ENCODE results near the gene GFOD2.

Gene GFOD2

GRCh38 chr16:67672739-67673662 is 46.1 kb downstream of the GFOD2 start:
- DNase-seq (ENCODE audit: low read depth, low spot score), result peak; percentile 44

DNA sequence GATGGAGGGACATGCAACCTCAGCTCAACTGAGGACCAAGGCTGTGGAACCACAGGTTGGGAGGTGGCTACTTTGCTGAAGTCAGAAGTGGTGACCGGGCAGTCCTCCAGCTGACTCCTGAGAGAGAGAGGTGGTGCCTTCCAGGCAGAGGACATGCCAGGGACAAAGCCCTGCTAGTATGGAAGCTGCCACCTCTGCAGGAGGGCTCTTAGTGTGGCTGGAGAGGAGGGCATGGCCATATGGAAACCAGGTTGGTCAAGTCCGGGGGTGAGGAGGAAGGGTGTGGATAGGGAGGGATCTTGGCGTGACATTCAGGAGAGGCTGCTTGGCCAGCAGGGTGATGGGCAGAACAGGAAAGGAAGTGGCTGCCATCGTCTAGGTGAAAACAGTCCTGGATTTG is 46.8 kb downstream of the GFOD2 start:
- no peak for DNase-seq (ENCODE audit: low read depth, low spot score)

DNA sequence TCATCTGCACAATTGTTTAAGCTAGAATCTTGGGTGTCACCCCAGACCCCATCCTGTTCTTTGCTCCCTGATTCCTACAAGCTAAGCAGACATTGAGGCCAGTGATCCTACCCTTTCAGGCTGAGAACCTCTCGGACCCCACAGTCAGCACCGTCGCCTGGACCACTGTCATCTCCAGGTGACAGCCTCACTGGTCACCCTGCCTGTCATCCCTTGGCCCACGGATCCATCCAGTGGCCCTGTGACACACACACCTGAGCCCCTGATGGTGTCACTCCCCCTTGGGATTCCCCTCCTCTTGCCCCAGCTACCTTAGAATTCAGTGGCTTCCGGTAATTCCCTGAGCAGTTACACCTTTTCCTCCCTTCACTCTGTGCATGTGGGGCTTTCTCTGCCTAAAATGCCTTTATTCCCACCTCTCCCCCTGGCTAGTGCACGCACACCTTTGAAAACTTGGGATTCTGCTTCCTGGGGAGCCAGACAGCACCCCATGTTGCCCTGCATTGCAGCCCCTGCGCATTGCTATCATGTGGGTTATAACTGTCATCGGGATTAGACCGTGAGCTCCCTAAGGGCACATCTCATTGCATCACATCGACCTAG is 49.5 kb downstream of the GFOD2 start:
- no peak for DNase-seq (ENCODE audit: low read depth, low spot score)

GRCh38 chr16:67668495-67669157 is 50.5 kb downstream of the GFOD2 start:
- DNase-seq (ENCODE audit: low read depth, low spot score), result no peak

DNA sequence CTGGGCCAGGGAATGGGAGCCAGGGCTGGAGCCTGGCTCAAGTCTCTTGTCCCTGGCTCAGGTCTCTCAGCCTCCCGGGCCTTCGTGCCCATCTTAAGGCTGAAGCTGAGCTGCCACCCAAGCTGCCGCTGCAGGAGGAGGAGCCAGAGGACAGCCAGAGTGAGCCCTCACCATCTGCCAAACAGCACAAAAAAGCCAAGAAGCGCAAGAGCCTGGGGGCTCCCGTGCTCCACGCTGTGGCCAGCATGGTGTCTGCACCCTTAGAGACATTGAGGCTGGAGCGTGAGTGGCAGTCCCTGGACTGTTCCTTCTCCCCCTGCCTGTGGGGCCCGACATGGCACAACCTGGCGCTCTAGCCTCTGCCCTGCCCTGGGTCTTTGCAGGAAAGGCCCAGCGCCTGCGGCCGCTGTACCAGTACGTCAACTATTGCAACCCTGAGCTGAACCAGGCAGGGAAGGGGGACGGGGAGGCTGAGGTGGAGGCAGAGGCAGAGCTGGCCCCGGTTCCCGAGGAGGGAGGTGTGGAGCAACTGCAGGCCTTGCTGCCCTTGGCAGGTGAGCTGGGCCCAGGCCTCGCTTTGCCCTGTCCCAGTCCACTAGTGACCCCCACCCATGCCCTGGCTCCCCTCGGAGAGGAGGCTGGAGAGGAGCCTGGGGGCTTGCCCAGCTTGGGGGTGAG is 51.2 kb downstream of the GFOD2 start:
- peak; percentile 53 for DNase-seq (ENCODE audit: low read depth, low spot score)

DNA sequence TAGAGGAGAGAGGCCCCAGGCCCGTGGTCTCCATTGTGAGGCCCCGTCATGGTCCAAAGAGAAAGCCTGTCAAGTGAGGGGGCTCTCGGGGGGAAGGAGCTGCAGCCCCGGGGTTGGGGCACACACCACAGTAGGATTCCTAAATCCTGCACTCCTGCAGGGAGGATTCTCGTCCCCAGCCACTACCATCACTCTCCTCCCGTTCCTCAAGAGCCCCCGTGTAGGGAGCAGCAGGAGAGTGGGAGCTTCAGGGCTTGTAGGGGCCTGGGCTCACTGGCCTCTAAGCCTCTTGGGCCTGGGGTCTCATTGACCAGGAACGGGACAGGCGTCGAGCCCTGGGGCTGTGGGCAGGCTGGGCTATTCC is 51.7 kb downstream of the GFOD2 start:
- DNase-seq (ENCODE audit: low read depth, low spot score), result no peak

GRCh38 chr16:67666559-67667452 is 52.3 kb downstream of the GFOD2 start, which contains the start of the genes C16orf86 and ENKD1:
Gene C16orf86, plus strand, starts transcription at chr16:67666814. Its CDS starts 157 bp downstream, at chr16:67666971.
Gene ENKD1, minus strand, starts transcription at chr16:67666750. Its CDS starts 308 bp downstream, at chr16:67666442.
- DNase-seq (ENCODE audit: low read depth, low spot score), result no peak

GRCh38 chr16:67666032-67666551 is 53.0 kb downstream of the GFOD2 start:
- no peak for DNase-seq (ENCODE audit: low read depth, low spot score)

DNA sequence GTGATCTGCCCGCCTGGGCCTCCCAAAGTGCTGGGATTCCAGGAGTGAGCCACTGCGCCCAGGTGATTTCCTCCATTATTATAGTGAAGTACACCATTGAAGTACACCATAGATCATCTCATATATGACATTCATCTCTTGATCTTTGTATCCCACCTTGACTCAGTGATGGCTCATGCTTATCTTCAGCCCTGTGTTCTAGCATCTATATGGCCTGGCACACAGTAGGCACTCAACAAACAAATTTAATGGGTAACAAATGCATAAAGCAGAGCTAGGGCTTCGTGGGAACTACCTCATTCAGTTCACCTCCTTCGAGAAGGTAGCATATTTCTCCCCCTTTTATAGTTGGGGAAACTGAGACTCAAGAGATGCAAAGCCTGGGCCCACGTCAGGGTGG is 53.5 kb downstream of the GFOD2 start:
- no peak for DNase-seq (ENCODE audit: low read depth, low spot score)

GRCh38 chr16:67664871-67665270 is 54.2 kb downstream of the GFOD2 start:
- DNase-seq (ENCODE audit: low read depth, low spot score), result no peak

DNA sequence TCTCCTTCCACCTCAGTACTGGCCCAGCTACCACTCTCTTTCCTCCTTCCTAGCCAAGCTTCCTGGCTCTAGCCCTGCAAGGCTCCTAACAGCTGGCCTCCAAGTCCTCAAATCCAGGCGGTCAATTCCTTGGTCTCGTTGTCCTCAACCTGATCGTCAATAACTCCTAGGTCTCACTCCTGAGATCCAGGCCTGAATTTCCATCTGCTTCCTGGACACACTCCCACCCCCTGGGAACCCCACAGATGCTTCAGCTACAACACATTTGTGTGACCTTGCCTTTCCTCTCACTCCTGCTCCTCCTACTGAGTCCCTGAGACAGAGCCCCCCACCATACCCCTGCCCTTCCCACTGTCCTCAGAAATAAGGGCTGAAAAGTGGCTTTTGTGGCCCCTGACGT is 54.9 kb downstream of the GFOD2 start:
- DNase-seq (ENCODE audit: low read depth, low spot score), result no peak

DNA sequence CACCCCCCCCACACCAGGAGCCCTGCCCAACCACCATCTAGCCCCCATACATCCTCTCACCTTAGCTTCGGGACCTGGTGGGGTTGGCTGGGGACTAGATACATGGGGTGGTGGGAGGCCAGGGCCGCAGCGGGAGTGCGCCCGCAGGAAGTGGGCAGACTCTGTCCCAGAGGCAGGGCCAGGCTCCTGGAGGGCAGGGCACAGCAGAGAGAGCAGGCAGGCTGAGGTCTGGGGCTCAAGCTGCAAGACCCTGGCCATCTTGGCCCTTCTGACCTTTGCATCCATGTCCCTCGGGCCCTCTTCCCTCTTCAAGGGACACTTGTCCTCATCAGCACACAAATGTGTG is 55.3 kb downstream of the GFOD2 start:
- DNase-seq (ENCODE audit: low read depth, low spot score), result no peak

DNA sequence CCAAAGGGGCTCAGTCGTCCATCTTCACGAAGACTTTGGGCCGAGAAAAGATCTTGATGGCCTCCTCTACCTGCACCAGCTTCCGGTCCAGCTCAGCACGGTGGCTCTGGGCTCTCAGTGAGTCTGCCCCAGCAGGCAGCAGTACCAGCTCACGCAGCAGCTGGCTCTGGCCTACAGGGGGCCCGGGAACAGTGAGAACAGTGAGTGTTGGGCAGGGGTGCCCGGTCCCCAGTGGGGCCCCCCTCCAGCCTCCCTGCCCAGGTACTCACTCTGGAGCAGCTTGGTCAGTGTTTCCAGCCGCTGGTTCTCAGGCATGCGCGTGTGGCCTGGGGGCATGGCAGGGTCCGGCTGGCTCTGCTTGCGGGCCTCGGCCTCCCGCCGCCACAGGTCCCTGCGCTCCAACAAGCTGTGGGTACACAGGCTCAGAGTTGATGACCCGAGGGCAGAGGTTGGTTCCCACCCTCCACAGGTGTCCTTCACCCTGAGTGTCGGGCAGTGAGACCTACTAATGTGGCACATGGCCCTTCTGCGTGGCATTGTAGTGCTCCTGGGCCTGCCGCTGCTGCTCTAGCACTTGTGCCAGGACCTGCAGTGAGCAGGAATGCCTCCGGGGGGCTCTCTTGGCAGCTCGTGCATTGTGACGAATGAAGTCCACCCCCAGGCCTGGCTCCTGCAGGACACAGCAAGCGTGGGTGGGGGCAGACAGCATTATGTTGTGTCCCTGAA is 55.8 kb downstream of the GFOD2 start:
- no peak for DNase-seq (ENCODE audit: low read depth, low spot score)

DNA sequence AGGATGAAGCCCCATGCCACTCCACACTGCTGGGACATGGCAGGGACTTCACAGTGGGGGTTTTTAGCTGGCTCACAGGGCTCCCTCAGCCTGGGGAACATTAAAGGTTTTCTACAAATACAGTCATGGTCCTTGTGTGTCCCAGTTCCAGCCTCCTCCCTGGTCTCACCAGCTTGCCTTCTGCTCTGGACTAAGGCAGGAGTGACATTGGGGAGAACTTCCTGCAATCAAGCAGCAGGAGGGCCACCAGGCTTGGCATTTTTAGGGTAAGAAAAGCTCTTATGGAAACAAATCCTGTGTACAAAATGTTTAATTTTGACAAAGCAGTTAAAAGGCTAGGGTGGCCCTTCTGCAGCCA is 56.5 kb downstream of the GFOD2 start:
- no peak for DNase-seq (ENCODE audit: low read depth, low spot score)

DNA sequence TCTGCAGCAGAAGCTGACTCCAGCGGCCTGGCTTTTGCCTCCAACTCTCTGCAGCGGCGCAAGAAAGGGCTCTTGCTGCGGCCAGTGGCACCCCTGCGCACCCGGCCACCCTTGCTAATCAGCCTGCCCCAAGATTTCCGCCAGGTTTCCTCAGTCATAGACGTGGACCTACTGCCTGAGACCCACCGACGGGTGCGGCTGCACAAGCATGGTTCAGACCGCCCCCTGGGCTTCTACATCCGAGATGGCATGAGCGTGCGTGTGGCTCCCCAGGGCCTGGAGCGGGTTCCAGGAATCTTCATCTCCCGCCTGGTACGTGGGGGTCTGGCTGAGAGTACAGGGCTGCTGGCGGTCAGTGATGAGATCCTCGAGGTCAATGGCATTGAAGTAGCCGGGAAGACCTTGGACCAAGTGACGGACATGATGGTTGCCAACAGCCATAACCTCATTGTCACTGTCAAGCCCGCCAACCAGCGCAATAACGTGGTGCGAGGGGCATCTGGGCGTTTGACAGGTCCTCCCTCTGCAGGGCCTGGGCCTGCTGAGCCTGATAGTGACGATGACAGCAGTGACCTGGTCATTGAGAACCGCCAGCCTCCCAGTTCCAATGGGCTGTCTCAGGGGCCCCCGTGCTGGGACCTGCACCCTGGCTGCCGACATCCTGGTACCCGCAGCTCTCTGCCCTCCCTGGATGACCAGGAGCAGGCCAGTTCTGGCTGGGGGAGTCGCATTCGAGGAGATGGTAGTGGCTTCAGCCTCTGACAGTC is 57.0 kb downstream of the GFOD2 start:
- DNase-seq (ENCODE audit: low read depth, low spot score), result no peak

DNA sequence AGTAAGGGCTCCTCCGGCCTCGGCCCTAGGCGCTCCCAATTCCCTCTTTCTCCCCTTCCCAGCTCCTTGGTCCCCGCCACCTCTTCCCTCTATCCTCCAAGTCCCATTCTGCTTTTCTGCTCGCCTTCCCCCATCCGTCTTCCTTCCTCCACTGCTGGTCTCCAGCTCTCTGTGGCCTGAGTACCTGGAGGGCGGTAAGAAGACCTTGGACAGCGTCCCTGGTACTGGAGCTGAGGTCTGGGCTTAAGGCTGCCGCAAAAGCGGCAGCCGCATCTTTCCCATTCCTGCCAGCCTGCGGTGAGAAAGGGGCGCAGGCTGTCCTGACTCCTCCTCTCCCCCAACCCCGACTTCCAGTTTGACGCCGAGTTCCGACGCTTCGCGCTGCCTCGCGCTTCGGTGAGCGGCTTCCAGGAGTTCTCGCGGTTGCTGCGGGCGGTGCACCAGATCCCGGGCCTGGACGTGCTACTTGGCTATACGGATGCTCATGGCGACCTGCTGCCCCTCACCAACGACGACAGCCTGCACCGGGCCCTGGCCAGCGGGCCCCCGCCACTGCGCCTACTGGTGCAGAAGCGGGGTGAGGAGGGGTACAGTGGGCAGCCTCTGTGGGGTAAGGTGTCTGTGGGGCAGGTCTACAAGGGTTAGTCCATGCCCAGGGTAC is 57.9 kb downstream of the GFOD2 start:
- DNase-seq (ENCODE audit: low read depth, low spot score), result no peak

DNA sequence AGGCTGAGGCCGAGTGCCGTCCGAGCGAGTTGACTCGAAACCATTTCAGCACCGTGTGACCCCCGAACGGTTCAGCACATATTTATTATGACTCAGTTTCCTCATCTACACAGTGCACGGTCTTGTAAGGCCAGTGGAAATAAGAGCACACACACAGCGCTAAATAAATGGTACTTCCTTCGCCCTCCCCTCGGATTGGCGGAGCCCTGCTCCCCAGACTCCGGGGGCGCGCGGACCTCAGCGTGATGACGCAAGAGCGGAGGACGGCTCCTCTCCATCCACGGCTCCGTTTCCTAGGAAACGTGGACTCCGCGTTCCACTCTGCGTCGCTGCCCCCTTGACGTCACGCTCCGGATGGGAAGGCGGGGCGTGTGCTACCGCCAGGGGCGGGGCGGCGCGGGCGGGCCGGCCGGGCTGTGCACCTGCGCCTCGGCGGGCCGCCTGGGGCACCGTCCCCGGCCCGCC is 58.5 kb downstream of the GFOD2 start, which contains the start of gene PARD6A:
Gene PARD6A, plus strand, starts transcription at position 397 of the 465 bp plus-strand sequence. CDS start 79 bp downstream, outside the sequence.
- DNase-seq (ENCODE audit: low read depth, low spot score), result peak; percentile 84
